Endodermal cell (in vitro differentiated cells): ENCODE measurements around the gene CEBPE. TPM values are rescaled to one million over a fixed set of nuclear protein-coding genes. Genes with fewer than 3 reads are reported as not detected.

ENCODE experiments used
- DNase-seq: peaks from one replicate; pipeline ENCODE4 v3.0.0-alpha.2; 2017
- H3K27ac ChIP-seq: 2 replicates; pipeline ENCODE4 v1.5.1; 2013; ENCODE audit warnings: mild to moderate bottlenecking, low read depth, low read length, moderate library complexity
- H3K27me3 ChIP-seq: 2 replicates; pipeline ENCODE4 v1.6.1; 2013; ENCODE audit warnings: mild to moderate bottlenecking, low read length, moderate library complexity; ENCODE audit not compliant: insufficient read depth, control insufficient read depth, poor library complexity, severe bottlenecking
- H3K36me3 ChIP-seq: 2 replicates; pipeline ENCODE4 v1.7.0; 2013; ENCODE audit warnings: mild to moderate bottlenecking, low read length, moderate library complexity; ENCODE audit not compliant: control insufficient read depth, insufficient read depth
- H3K4me1 ChIP-seq: one replicate; pipeline ENCODE4 v1.7.0; 2013; ENCODE audit warnings: low read length; ENCODE audit not compliant: control insufficient read depth, insufficient read depth
- H3K4me3 ChIP-seq: 2 replicates; pipeline ENCODE4 v1.5.1; 2013; ENCODE audit warnings: mild to moderate bottlenecking, low read length, moderate library complexity
- H3K9ac ChIP-seq: 2 replicates; pipeline ENCODE4 v1.6.1; 2013; ENCODE audit warnings: mild to moderate bottlenecking, low read length, moderate library complexity; ENCODE audit not compliant: poor library complexity, severe bottlenecking; ENCODE audit errors: extremely low read depth
- H3K9me3 ChIP-seq: 2 replicates; pipeline ENCODE4 v1.6.1; 2013; ENCODE audit warnings: mild to moderate bottlenecking, low read length, moderate library complexity; ENCODE audit not compliant: control insufficient read depth
- H3K27ac Mint-ChIP-seq: 2 replicates; pipeline ENCODE4 v1.8.0; 2020; ENCODE audit warnings: mixed read lengths
- H3K27me3 Mint-ChIP-seq: 2 replicates; pipeline ENCODE4 v1.8.0; 2021; ENCODE audit warnings: mild to moderate bottlenecking, mixed read lengths; ENCODE audit not compliant: insufficient read depth
- H3K36me3 Mint-ChIP-seq: 2 replicates; pipeline ENCODE4 v1.8.0; 2020; ENCODE audit warnings: low read depth, mixed read lengths
- H3K4me1 Mint-ChIP-seq: 2 replicates; pipeline ENCODE4 v1.8.0; 2020; ENCODE audit warnings: mixed read lengths
- H3K4me3 Mint-ChIP-seq: 2 replicates; pipeline ENCODE4 v1.8.0; 2020; ENCODE audit warnings: mild to moderate bottlenecking, moderate library complexity, mixed read lengths
- H3K9me3 Mint-ChIP-seq: 2 replicates; pipeline ENCODE4 v1.8.0; 2020; ENCODE audit warnings: mild to moderate bottlenecking, mixed read lengths
- WGBS, 2 experiments: methylation state at CpG; one replicate each; pipeline versions ENCODE4 v1.1.5 to v1.1.7; 2013; ENCODE audit warnings: missing lambda C conversion rate in 2 of 2, mixed read lengths in 1 of 2; ENCODE audit not compliant: insufficient coverage in 1 of 2, insufficient read length in 1 of 2; 5-methylcytosine and 5-hydroxymethylcytosine counted together
- total RNA-seq, 2 donors: library from RNA; stranded (reverse); fragmentation: NEBNext Ultra II Directional in 1 of 2; extraction: Animal tissue kit (Norgen Biotek cat#: 25700) in 1 of 2; gene quantifications; 2 replicates in 1 of 2; 3 replicates in 1 of 2; pipeline ENCODE4 v1.2.1, GENCODE V29; 2021
- TF ChIP-seq, protein P1 (sequence below): fragments of 200-600 bp; sonication (generic); conservative IDR thresholded peaks from 2 replicates; pipeline ENCODE4 v1.5.0; 2021; ENCODE audit warnings: antibody characterized with exemption, mild to moderate bottlenecking

CEBPE gene
- total RNA-seq, 2 donors from 2014 or later: not detected

DNA sequence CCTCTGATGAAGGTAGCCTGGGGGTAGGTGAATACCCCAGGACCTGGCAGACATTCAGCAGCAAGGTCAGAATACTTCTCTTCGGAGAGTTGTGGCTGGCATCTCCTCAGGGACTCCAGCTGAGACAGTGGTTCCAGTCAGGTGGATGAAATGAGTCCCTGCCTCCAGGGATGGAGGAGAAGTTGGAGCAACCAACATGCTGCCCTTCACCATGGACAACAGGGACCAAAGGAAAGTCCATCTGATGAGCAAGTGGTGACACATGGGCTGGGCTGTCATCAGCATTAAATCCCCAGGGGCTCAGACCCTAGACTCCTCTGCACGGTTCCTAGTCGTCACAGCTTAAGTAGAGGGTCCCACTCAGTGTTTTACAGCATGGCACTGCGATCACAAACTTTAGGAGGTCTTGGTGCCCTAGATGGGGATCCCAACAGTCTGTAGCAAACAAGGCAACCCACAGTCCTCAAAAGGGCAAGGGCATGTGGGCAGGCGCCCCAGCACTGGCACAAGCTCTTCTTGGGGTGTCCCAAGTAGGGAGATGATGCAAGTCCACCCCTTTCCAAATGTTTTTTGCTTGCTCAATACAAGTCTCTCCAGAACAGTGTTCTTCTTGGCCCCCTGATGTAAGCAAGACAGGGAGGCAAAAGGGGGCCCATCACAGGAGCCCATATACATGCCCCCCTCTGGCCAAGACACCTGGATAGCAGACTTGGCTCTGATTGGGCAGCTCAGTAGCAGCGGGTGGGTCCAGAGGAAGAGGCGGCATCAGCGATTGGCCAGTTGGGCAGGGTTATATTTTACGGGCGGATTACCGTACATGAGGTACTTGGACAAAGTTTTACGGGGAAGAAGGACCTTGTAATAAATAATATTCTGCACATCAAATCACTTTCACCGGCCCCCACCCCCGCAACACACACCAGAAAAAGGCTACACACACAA is 50.9 kb downstream of the CEBPE start:
- H3K9ac ChIP-seq: no peak overlapping the region

More for the DNA sequence above, 50.9 kb downstream of the CEBPE start:
- no peaks in the 10 kb centered on the region for H3K27me3 Mint-ChIP-seq
- WGBS, 2 experiments: 86 to 89% methylated on average over 7 to 12 of the region's 14 CpGs
- peaks cover 56% of the 10 kb centered on the region for H3K4me1 Mint-ChIP-seq
- Histone ChIP-seq H3K4me3 (peak overlapping the region; percentile 76), H3K9me3 (no peaks in the 10 kb centered on the region), H3K27ac (no peak overlapping the region), H3K4me1 (peaks cover 34% of the 10 kb centered on the region), H3K27me3 (no peaks in the 10 kb centered on the region), H3K36me3 (peaks cover 66% of the 10 kb centered on the region)
- DNase-seq: peak; percentile 46
- TF ChIP-seq, protein P1, sequence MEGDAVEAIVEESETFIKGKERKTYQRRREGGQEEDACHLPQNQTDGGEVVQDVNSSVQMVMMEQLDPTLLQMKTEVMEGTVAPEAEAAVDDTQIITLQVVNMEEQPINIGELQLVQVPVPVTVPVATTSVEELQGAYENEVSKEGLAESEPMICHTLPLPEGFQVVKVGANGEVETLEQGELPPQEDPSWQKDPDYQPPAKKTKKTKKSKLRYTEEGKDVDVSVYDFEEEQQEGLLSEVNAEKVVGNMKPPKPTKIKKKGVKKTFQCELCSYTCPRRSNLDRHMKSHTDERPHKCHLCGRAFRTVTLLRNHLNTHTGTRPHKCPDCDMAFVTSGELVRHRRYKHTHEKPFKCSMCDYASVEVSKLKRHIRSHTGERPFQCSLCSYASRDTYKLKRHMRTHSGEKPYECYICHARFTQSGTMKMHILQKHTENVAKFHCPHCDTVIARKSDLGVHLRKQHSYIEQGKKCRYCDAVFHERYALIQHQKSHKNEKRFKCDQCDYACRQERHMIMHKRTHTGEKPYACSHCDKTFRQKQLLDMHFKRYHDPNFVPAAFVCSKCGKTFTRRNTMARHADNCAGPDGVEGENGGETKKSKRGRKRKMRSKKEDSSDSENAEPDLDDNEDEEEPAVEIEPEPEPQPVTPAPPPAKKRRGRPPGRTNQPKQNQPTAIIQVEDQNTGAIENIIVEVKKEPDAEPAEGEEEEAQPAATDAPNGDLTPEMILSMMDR: no peak
- no peaks in the 10 kb centered on the region for H3K9me3 Mint-ChIP-seq
- peaks cover 72% of the 10 kb centered on the region for H3K36me3 Mint-ChIP-seq
- peak overlapping the region; percentile 87 for H3K27ac Mint-ChIP-seq
- peak overlapping the region; percentile 90 for H3K4me3 Mint-ChIP-seq

Other genes with a start within 250 kb of the CEBPE start
- gene LRP10, start 247.5 kb downstream of the CEBPE start, total RNA-seq: 10 to 100 TPM; 28.9 to 41.5 TPM
- 1 to 10 TPM in 1 of 2 donors, under 1 TPM in 1; 0.77 to 1.2 TPM for gene REM2, start 236.0 kb downstream of the CEBPE start, total RNA-seq
- 10 to 100 TPM; 52.0 to 68.6 TPM for gene RBM23, start 200.1 kb downstream of the CEBPE start, total RNA-seq
- 100 to 1,000 TPM; 111 to 112 TPM for gene PRMT5, start 189.9 kb downstream of the CEBPE start, total RNA-seq
- gene HAUS4, start 162.2 kb downstream of the CEBPE start, total RNA-seq: 10 to 100 TPM; 43.2 to 57.1 TPM
- 10 to 100 TPM; 34.2 to 51.4 TPM for gene AJUBA, start 136.7 kb downstream of the CEBPE start, total RNA-seq
- 1 to 10 TPM; 7.0 to 9.4 TPM for gene C14orf93, start 109.1 kb downstream of the CEBPE start, total RNA-seq
- gene PSMB5, start 84.4 kb downstream of the CEBPE start, total RNA-seq: 100 to 1,000 TPM; 227 to 257 TPM
- not detected for gene PSMB11, start 77.0 kb downstream of the CEBPE start, total RNA-seq
- 10 to 100 TPM; 16.9 to 17.2 TPM for gene CDH24, start 61.7 kb downstream of the CEBPE start, total RNA-seq
- gene ACIN1, start 24.1 kb downstream of the CEBPE start, total RNA-seq: 100 to 1,000 TPM; 314 to 367 TPM
- gene C14orf119, start 23.8 kb downstream of the CEBPE start, total RNA-seq: 10 to 100 TPM; 76.7 to 82.9 TPM
- 1 to 10 TPM in 1 of 2 donors, under 1 TPM in 1; 0.64 to 1.4 TPM for gene CIROP, start 14.3 kb downstream of the CEBPE start, total RNA-seq
- 10 to 100 TPM; 47.6 to 48.9 TPM for gene SLC7A8, start 64.4 kb upstream of the CEBPE start, total RNA-seq
- not detected for gene RNF212B, start 118.7 kb upstream of the CEBPE start, total RNA-seq
- 10 to 100 TPM; 23.8 to 32.0 TPM for gene HOMEZ, start 166.9 kb upstream of the CEBPE start, total RNA-seq
- gene PPP1R3E, start 183.6 kb upstream of the CEBPE start, total RNA-seq: 1 to 10 TPM; 5.7 to 6.5 TPM
- gene BCL2L2, start 187.6 kb upstream of the CEBPE start, total RNA-seq: 10 to 100 TPM; 21.9 to 29.5 TPM
- 100 to 1,000 TPM; 293 TPM for gene PABPN1, start 202.2 kb upstream of the CEBPE start, total RNA-seq
- 10 to 100 TPM; 49.9 to 89.0 TPM for gene SLC22A17, start 233.6 kb upstream of the CEBPE start, total RNA-seq
- 10 to 100 TPM; 69.9 to 96.4 TPM for gene EFS, start 245.9 kb upstream of the CEBPE start, total RNA-seq